Adrenal gland (tissue), 12 donors: Measurements from ENCODE around the gene IL25. TPM values are rescaled to one million over a fixed set of nuclear protein-coding genes. Genes with fewer than 3 reads are reported as not detected.

Experiments used
- DNase-seq, 7 donors: peaks; one replicate each; pipeline ENCODE4 v3.0.0-alpha.2; 2019 to 2020
- H3K27ac ChIP-seq, 5 donors: fragments of 200-600 bp; sonication (generic) in 4 of 5; 1 replicate in 3 of 5; 2 replicates in 2 of 5; pipeline versions ENCODE4 v1.5.1 to v1.8.0; 2016 to 2020; ENCODE audit warnings: mild to moderate bottlenecking in 1 of 5
- H3K27me3 ChIP-seq: fragments of 200-600 bp; 2 replicates; pipeline ENCODE4 v1.8.0; 2021
- H3K36me3 ChIP-seq, 2 donors: fragments of 200-600 bp; replicated peaks in 1 of 2; 1 replicate in 1 of 2; 2 replicates in 1 of 2; pipeline versions ENCODE4 v1.5.1 to v1.8.0; 2018 to 2022
- H3K4me1 ChIP-seq, 2 donors: fragments of 200-600 bp; replicated peaks in 1 of 2; 1 replicate in 1 of 2; 2 replicates in 1 of 2; pipeline versions ENCODE4 v1.5.1 to v1.8.0; 2018 to 2021
- H3K4me3 ChIP-seq, 4 donors: fragments of 200-600 bp; sonication (generic) in 3 of 4; one replicate each; pipeline ENCODE4 v1.5.1; 2016 to 2018
- H3K9me3 ChIP-seq, 3 donors: fragments of 200-600 bp; sonication (generic) in 1 of 3; replicated peaks in 1 of 3; 1 replicate in 2 of 3; 2 replicates in 1 of 3; pipeline versions ENCODE4 v1.5.1 to v1.8.0; 2016 to 2021
- POLR2A ChIP-seq, 2 donors: fragments of 450-650 bp; IDR thresholded peaks; one replicate each; pipeline ENCODE4 v1.6.1; 2017; ENCODE audit warnings: antibody characterized with exemption in 2 of 2, mild to moderate bottlenecking in 2 of 2, moderate library complexity in 1 of 2
- WGBS, 4 donors: extraction: QIAGEN DNeasy Blood & Tissue Kit in 2 of 4; methylation state at CpG; one replicate each; pipeline versions ENCODE4 v1.1.5 to v1.1.7; 2013 to 2017; 5-methylcytosine and 5-hydroxymethylcytosine counted together
- intact Hi-C, 2 donors: fragments of 100-400 bp; cut with DNase I; formaldehyde crosslinking; loops; one replicate each; pipeline versions ENCODE4 v1.14.1 to v1.15.0; 2022 to 2023
- polyA plus RNA-seq, 3 donors: library from polyadenylated mRNA; stranded (reverse); fragments of 200-250 nt in 2 of 3; fragments of 350-450 nt in 1 of 3; fragmentation: Illumina TruSeq in 1 of 3; extraction: RNeasy Lipid Tissue Mini Kit (QIAGEN cat#74804) in 1 of 3; gene quantifications; one replicate each; pipeline ENCODE4 v1.2.3, GENCODE V29; 2013 to 2014
- total RNA-seq, 9 donors: library from RNA; depleted of rRNA in 4 of 9; stranded (reverse); fragments of >200 nt in 4 of 9; fragments of 120-200 nt in 1 of 9; fragmentation: NEBNext Ultra II Directional in 1 of 9; extraction: Animal tissue kit (Norgen Biotek cat#: 25700) in 1 of 9; gene quantifications; one replicate each; pipeline versions ENCODE4 v1.1.0 to v1.2.4, GENCODE V29; 2013 to 2023
- TF ChIP-seq, protein P1 (sequence below), 6 experiments: fragments of 450-650 bp in 4 of 6; fragments of 200-600 bp in 2 of 6; sonication (generic) in 1 of 6; IDR thresholded peaks; 1 replicate in 5 of 6; 2 replicates in 1 of 6; pipeline versions ENCODE4 v1.5.1 to v1.8.0; 2016 to 2021; ENCODE audit warnings: antibody characterized with exemption in 6 of 6, mild to moderate bottlenecking in 2 of 6, moderate library complexity in 1 of 6
- donor health status: healthy with polysubstance abuse.
- donor health status: Bipolar disorder and iron deficiency.
- donor health status: DM: yes; HTN: yes; CAD: no.
- donor health status: DM: no; HTN: no; CAD: no.
- donor health status: DM: no; HTN: no; CAD: no.
- donor health status: DM: yes; HTN: yes; CAD: no.

The IL25 gene
- total and polyA plus RNA-seq, 12 donors, result 0.10 TPM; not detected in 11

DNA sequence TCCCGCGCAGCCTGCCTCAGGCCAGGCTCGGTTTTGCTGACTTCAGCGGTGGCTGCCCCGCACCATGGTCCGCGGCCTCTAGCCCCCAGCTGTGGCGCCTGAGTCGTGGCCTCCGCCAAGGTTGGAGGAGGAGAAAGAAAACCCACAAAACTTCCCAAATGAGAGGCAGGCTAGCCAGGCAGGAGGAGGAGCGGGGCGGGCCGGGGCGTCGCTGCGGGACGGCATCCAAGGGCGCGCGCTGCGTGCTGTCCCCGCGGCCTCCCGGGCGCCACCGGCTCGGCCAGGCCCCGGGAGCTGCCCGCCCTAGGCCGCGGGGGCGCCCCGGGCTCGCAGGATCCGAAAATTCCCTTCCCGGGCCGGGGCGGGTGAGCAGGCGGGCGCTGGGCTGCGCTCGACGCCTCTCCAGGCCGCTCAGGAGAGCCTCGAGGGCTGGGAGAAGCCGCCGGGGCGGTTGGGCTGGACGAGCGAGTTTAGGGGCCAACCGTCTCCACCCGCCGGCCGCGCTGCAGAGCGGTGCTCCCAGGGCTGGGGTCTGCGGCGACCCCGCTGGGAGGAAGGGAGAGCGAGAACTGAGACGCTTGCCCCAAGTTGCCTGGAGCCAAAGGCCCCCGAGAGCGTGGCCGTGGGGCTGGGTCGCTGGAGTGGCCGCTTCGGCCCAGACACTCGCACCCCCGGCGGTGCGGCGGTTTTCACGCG is 7.4 kb upstream of the IL25 start, which contains the start of gene EFS:
TSS of gene EFS (minus strand) at position 137 of the 696 bp plus-strand sequence. CDS start 147 bp downstream, outside the sequence.
- H3K4me1 ChIP-seq, result peaks cover 0 to 4% of the 10 kb centered on the region in 2 donors
- intact Hi-C loops, result no loop called here

DNA sequence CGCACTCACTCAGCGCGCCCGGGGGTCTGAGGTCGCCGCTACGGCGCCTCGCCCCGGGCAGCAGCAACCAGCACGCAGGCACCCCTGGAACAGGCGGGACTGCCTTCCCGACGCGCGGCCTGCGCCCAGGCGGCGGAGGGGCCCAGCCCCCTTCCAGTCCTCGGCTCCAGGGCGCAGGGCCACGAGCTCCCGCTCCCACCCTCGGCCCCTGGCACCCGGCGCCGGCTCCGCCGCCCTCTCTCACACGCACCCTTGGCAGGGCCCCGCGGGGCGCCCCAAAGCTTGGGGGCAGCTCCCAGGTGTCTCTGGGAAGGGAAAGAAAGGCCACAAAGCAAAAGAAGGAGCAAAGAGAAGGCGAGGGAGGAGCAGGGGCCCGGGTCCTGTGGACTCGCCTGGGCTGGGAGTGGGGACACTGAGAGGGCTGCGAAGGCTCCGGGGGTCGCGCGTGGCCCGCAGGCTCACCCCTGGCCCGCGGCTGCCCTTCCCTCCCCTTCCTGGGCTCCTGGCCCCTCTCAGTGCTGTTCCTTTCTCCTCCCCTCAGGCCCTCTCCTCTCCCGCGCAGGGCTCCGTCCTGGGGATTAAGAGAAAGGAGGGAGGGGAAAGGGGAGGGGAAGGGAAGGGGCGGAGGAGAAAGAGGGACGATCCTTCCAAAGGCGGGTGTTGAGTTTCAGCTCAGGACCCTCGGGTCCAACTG is 6.7 kb upstream of the IL25 start:
- intact Hi-C loops, result no loop called here
- Histone ChIP-seq H3K27ac (peak overlapping the region in 3 of 5 donors; percentile 59 to 85 (median 83)), H3K9me3 (no peaks in the 10 kb centered on the region), H3K4me1 (peaks cover 0 to 4% of the 10 kb centered on the region in 2 donors), H3K36me3 (no peaks in the 10 kb centered on the region), H3K4me3 (peak overlapping the region in 1 of 4 donors; percentile 49), H3K27me3 (peaks cover 12% of the 10 kb centered on the region)
- peak in 1 of 2 donors; percentile 33 for TF ChIP-seq POLR2A (IDR thresholded peaks at IDR 0.05)
- TF ChIP-seq, protein P1, sequence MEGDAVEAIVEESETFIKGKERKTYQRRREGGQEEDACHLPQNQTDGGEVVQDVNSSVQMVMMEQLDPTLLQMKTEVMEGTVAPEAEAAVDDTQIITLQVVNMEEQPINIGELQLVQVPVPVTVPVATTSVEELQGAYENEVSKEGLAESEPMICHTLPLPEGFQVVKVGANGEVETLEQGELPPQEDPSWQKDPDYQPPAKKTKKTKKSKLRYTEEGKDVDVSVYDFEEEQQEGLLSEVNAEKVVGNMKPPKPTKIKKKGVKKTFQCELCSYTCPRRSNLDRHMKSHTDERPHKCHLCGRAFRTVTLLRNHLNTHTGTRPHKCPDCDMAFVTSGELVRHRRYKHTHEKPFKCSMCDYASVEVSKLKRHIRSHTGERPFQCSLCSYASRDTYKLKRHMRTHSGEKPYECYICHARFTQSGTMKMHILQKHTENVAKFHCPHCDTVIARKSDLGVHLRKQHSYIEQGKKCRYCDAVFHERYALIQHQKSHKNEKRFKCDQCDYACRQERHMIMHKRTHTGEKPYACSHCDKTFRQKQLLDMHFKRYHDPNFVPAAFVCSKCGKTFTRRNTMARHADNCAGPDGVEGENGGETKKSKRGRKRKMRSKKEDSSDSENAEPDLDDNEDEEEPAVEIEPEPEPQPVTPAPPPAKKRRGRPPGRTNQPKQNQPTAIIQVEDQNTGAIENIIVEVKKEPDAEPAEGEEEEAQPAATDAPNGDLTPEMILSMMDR (IDR thresholded peaks at IDR 0.05), result no peak
- 5 to 10% (median 9%) methylated on average over 21 to 48 of the region's 51 CpGs for WGBS, 4 donors
- no peak for DNase-seq

More for the DNA sequence above, 7.4 kb upstream of the IL25 start, which contains the start of gene EFS:
- DNase-seq, result no peak
- no peaks in the 10 kb centered on the region for H3K9me3 ChIP-seq
- TF ChIP-seq, protein P1 (IDR thresholded peaks at IDR 0.05), result no peak
- no peak for TF ChIP-seq POLR2A (IDR thresholded peaks at IDR 0.05)
- peak within 1 kb of the TSS in 3 of 5 donors; percentile 59 to 85 (median 83) for H3K27ac ChIP-seq
- H3K4me3 ChIP-seq, result peak within 1 kb of the TSS in 1 of 4 donors; percentile 49
- 2 to 6% (median 5%) methylated on average over 24 to 74 of the region's 74 CpGs for WGBS, 4 donors
- H3K36me3 ChIP-seq, result no peaks in the 10 kb centered on the region
- H3K27me3 ChIP-seq, result peaks cover 12% of the 10 kb centered on the region

DNA sequence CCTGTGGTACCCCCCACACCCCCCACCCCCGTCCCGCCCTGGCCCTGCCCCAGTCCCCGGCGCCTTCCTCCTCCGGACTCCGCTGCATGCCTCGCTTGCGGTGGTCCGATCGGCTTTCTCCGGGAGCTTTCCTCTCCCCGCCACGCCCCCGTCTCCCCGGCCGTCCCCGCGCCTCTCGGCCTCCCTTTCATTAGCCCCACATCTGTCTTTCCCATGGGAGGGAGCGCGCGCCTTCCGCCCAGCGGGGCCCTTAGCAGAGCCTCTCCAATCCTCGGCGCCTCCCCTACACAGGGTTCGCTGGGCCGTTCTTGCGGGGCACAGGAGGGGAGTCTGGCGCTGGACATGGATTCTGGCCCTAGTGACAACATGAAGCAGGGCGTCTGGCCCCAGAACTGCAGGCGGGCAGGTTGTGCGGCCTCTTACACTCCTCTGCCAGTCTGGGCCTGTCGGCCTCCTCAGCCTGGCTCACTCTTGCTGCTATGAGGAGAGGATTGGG is 6.1 kb upstream of the IL25 start:
- peak overlapping the region in 1 of 4 donors; percentile 49 for H3K4me3 ChIP-seq
- intact Hi-C loops, result no loop called here
- 49 to 70% (median 52%) methylated on average over 16 to 34 of the region's 34 CpGs for WGBS, 4 donors
- no peaks in the 10 kb centered on the region for H3K36me3 ChIP-seq
- H3K27ac ChIP-seq, result peak overlapping the region in 2 of 5 donors; percentile 83 to 85
- H3K4me1 ChIP-seq, result peaks cover 0 to 4% of the 10 kb centered on the region in 2 donors
- H3K9me3 ChIP-seq, result no peaks in the 10 kb centered on the region
- DNase-seq, result peak; percentile 18 to 80 (median 37)
- TF ChIP-seq POLR2A (IDR thresholded peaks at IDR 0.05), result no peak
- TF ChIP-seq, protein P1 (IDR thresholded peaks at IDR 0.05), result no peak
- H3K27me3 ChIP-seq, result peaks cover 12% of the 10 kb centered on the region

DNA sequence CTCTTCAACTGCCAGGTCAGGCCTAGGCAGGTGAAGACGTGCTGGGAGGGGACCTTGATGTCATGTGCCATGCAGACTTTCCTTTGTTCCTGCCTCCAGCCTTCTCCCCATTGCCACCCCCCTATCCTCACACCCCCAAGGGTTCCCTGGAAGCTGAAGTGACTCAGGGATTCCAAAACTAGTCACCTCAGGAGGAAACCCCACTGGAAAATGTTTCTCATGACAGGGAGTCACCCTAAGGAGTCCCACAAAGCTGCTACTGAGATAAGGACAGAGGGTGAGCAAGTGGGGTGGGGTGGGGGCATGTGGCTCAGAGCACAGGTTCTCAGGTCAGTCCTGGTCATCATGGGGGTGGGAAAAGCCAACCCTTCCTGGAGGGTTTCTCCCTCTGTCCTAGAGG is 2.4 kb upstream of the IL25 start:
- no peak for DNase-seq
- Histone ChIP-seq H3K27ac (no peak overlapping the region), H3K4me1 (peaks cover 0 to 4% of the 10 kb centered on the region in 2 donors), H3K36me3 (no peaks in the 10 kb centered on the region), H3K27me3 (peaks cover 9% of the 10 kb centered on the region), H3K4me3 (no peak overlapping the region), H3K9me3 (no peaks in the 10 kb centered on the region)
- intact Hi-C loops, result no loop called here
- 50 to 88% (median 69%) methylated on average over 1 of the region's 1 CpG for WGBS, 4 donors
- no peak for TF ChIP-seq POLR2A (IDR thresholded peaks at IDR 0.05)
- TF ChIP-seq, protein P1 (IDR thresholded peaks at IDR 0.05), result no peak
